ENCODE measurements around the gene PKD1L1.
"Not testable (repeated sequence)": the region's sequence is repeated elsewhere in the genome, so short reads cannot be mapped to it uniquely, and the experiment has no call there.

Gene PKD1L1

GRCh38 chr7:47949703-47950102 lies 1.4 kb upstream of the PKD1L1 start:
- FAIRE-seq: no peak
- TF ChIP-seq POLR2A (IDR thresholded peaks at IDR 0.05; ENCODE audit: low read depth, low read length): no peak
- no peak for DNase-seq (ENCODE audit: insufficient read length, low spot score)

GRCh38 chr7:47947355-47947749 lies 914 bp downstream of the PKD1L1 start:
- DNase-seq (ENCODE audit: insufficient read length, low spot score): no peak
- FAIRE-seq: no peak
- TF ChIP-seq POLR2A (IDR thresholded peaks at IDR 0.05; ENCODE audit: low read depth, low read length): no peak

GRCh38 chr7:47946581-47947354 lies 1.5 kb downstream of the PKD1L1 start:
- TF ChIP-seq POLR2A (IDR thresholded peaks at IDR 0.05; ENCODE audit: low read depth, low read length): no peak
- FAIRE-seq: no peak
- DNase-seq (ENCODE audit: insufficient read length, low spot score): no peak

- TF ChIP-seq POLR2A (IDR thresholded peaks at IDR 0.05; ENCODE audit: low read depth, low read length): no peak
- DNase-seq (ENCODE audit: insufficient read length, low spot score) (peak; percentile 64), FAIRE-seq (no peak)
These were observed 2.8 kb downstream of the PKD1L1 start for GRCh38 chr7:47945261-47946015.

GRCh38 chr7:47944536-47945260 lies 3.6 kb downstream of the PKD1L1 start:
- DNase-seq (ENCODE audit: insufficient read length, low spot score) (no peak), FAIRE-seq (no peak)
- TF ChIP-seq POLR2A (IDR thresholded peaks at IDR 0.05; ENCODE audit: low read depth, low read length): no peak

GRCh38 chr7:47943676-47944474 lies 4.4 kb downstream of the PKD1L1 start:
- FAIRE-seq (no peak), DNase-seq (ENCODE audit: insufficient read length, low spot score) (no peak)
- TF ChIP-seq POLR2A (IDR thresholded peaks at IDR 0.05; ENCODE audit: low read depth, low read length): no peak

GRCh38 chr7:47942651-47943050 lies 5.6 kb downstream of the PKD1L1 start:
- not testable (repeated sequence) for FAIRE-seq; DNase-seq (ENCODE audit: insufficient read length, low spot score)

- FAIRE-seq (no peak), DNase-seq (ENCODE audit: insufficient read length, low spot score) (no peak)
These were observed 6.1 kb downstream of the PKD1L1 start for GRCh38 chr7:47942132-47942531.

GRCh38 chr7:47941136-47941844 lies 7.0 kb downstream of the PKD1L1 start:
- no peak for TF ChIP-seq POLR2A (IDR thresholded peaks at IDR 0.05; ENCODE audit: low read depth, low read length)
- DNase-seq (ENCODE audit: insufficient read length, low spot score) (peak; percentile 87), FAIRE-seq (no peak)

More at GRCh38 chr7:47942132-47942531, 6.1 kb downstream of the PKD1L1 start:
- no peak for TF ChIP-seq POLR2A (IDR thresholded peaks at IDR 0.05; ENCODE audit: low read depth, low read length)

GRCh38 chr7:47940088-47941013 lies 7.9 kb downstream of the PKD1L1 start:
- TF ChIP-seq POLR2A (IDR thresholded peaks at IDR 0.05; ENCODE audit: low read depth, low read length): no peak
- DNase-seq (ENCODE audit: insufficient read length, low spot score) (no peak), FAIRE-seq (no peak)

- DNase-seq (ENCODE audit: insufficient read length, low spot score) (no peak), FAIRE-seq (no peak)
- no peak for TF ChIP-seq POLR2A (IDR thresholded peaks at IDR 0.05; ENCODE audit: low read depth, low read length)
These were observed 8.7 kb downstream of the PKD1L1 start for GRCh38 chr7:47939425-47940036.

All from H54 (cell line).